ENCODE results near the gene FCN1.

FCN1 gene

GRCh38 chr9:134879664-134880483 is 37.8 kb downstream of the FCN1 start:
- Histone ChIP-seq H3K4me3 (no peak overlapping the region), H3K36me3 (ENCODE audit: insufficient read depth, low read length) (no peaks in the 10 kb centered on the region), H3K9me3 (ENCODE audit: low read depth, low read length) (no peaks in the 10 kb centered on the region), H3K27ac (no peak overlapping the region), H3K9ac (ENCODE audit: insufficient read length) (no peak overlapping the region)
- TF ChIP-seq FOXP2 (optimal IDR thresholded peaks at IDR 0.05; ENCODE audit: control extremely low read depth, extremely low read length, insufficient read depth) (no peak), POLR2AphosphoS5 (IDR thresholded peaks at IDR 0.05; ENCODE audit: borderline replicate concordance, low read depth, low read length) (no peak), EZH2 (IDR thresholded peaks at IDR 0.05) (no peak)
- no peak for DNase-seq (ENCODE audit: low read depth, low spot score)

DNA sequence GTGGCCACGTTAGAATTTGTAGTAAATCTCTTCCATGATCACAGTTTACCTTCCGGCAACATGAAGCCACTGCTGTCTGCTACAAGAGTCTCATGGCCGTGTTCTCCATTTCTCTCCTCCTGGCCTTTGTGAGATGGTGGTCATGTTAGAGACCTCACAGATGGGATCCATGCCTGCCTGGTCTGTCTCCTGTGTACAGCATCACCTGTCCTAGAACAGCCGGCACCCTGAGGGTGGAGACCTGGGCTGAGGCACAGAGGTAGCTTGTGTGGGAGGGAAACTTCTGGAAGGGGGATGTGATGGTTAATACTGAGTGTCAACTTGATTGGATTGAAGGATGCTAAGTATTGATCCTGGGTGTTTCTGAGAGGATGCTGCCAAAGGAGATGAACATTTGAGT is 40.2 kb downstream of the FCN1 start:
- H3K9ac ChIP-seq (ENCODE audit: insufficient read length), result no peak overlapping the region
- no peak for DNase-seq (ENCODE audit: low read depth, low spot score)
- H3K27ac ChIP-seq, result no peak overlapping the region
- H3K36me3 ChIP-seq (ENCODE audit: insufficient read depth, low read length), result no peaks in the 10 kb centered on the region
- no peak overlapping the region for H3K4me3 ChIP-seq
- TF ChIP-seq FOXP2 (optimal IDR thresholded peaks at IDR 0.05; ENCODE audit: control extremely low read depth, extremely low read length, insufficient read depth) (no peak), POLR2AphosphoS5 (IDR thresholded peaks at IDR 0.05; ENCODE audit: borderline replicate concordance, low read depth, low read length) (no peak), EZH2 (IDR thresholded peaks at IDR 0.05) (no peak)
- no peaks in the 10 kb centered on the region for H3K9me3 ChIP-seq (ENCODE audit: low read depth, low read length)

- no peaks in the 10 kb centered on the region for H3K36me3 ChIP-seq (ENCODE audit: insufficient read depth, low read length)
- no peak overlapping the region for H3K27ac ChIP-seq
- no peak overlapping the region for H3K9ac ChIP-seq (ENCODE audit: insufficient read length)
- DNase-seq (ENCODE audit: low read depth, low spot score), result no peak
- no peaks in the 10 kb centered on the region for H3K9me3 ChIP-seq (ENCODE audit: low read depth, low read length)
- H3K4me3 ChIP-seq, result no peak overlapping the region
- TF ChIP-seq FOXP2 (optimal IDR thresholded peaks at IDR 0.05; ENCODE audit: control extremely low read depth, extremely low read length, insufficient read depth), result no peak
Measured at GRCh38 chr9:134875371-134875770, 42.3 kb downstream of the FCN1 start.

DNA sequence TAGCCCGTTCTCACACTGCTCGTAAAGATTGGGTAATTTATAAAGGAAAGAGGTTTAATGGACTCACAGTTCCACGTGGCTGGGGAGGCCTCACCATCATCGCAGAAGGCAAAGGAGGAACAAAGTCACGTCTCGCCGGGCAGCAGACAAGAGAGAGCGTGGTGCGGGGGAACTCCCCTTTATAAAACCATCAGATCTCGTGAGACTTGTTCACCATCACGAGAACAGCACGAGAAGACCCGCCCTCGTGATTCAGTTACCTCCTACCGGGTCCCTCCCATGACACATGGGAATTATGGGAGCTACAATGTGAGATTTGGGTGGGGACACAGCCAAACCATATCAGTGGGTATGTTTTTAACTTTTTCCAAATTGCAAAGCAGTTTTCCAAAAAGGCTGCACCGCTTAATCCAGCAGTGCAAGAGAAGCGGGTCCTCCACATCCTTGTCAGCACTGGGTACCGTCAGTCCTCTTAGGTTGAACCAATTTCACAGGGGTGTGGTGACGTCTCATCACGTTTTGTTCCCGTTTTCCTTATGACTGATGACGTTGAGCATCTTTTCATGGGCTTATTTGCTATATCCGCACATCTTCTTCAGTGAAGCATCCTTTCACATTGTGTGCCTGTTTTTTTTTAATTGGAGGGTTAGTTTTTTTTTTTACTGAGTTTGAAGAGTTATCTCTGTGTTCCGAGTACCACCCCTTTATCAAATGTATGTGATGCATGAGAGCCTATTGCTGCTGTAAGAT is 45.1 kb downstream of the FCN1 start:
- Histone ChIP-seq H3K4me3 (no peak overlapping the region), H3K9ac (ENCODE audit: insufficient read length) (no peak overlapping the region), H3K9me3 (ENCODE audit: low read depth, low read length) (no peaks in the 10 kb centered on the region), H3K27ac (no peak overlapping the region), H3K36me3 (ENCODE audit: insufficient read depth, low read length) (no peaks in the 10 kb centered on the region)
- no peak for DNase-seq (ENCODE audit: low read depth, low spot score)
- no peak for TF ChIP-seq FOXP2 (optimal IDR thresholded peaks at IDR 0.05; ENCODE audit: control extremely low read depth, extremely low read length, insufficient read depth)
- no peak for TF ChIP-seq EZH2 (IDR thresholded peaks at IDR 0.05)
- TF ChIP-seq POLR2AphosphoS5 (IDR thresholded peaks at IDR 0.05; ENCODE audit: borderline replicate concordance, low read depth, low read length), result no peak

DNA sequence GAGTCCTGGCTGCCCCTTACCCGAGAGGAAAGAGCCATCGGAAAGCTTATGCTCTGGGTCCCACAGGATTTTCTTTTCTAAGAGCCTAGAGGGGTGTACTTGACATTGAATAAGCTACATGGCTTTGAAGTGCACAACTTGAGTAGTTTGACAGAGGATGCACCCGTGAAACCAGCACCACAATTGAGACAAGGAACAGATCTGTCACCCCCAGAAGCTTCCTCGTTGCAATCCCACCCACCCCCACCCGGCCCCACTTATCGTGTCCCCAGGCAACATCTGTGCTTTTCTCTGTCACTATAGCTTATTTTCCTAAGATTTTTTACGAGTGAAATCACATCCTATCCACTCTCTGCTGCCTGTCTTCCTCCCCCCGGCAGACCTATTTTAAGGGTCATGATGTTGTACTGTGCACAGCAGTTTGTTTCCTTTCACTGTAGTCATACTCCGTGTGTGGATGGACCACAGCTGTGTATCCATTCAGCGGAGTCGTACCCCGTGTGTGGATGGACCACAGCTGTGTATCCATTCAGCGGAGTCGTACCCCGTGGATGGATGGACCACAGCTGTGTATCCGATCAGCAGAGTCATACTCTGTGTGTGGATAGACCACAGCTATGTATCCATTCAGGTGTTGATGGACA is 45.9 kb downstream of the FCN1 start:
- no peaks in the 10 kb centered on the region for H3K9me3 ChIP-seq (ENCODE audit: low read depth, low read length)
- H3K4me3 ChIP-seq, result no peak overlapping the region
- no peaks in the 10 kb centered on the region for H3K36me3 ChIP-seq (ENCODE audit: insufficient read depth, low read length)
- no peak overlapping the region for H3K9ac ChIP-seq (ENCODE audit: insufficient read length)
- no peak overlapping the region for H3K27ac ChIP-seq
- no peak for TF ChIP-seq POLR2AphosphoS5 (IDR thresholded peaks at IDR 0.05; ENCODE audit: borderline replicate concordance, low read depth, low read length)
- no peak for TF ChIP-seq EZH2 (IDR thresholded peaks at IDR 0.05)
- TF ChIP-seq FOXP2 (optimal IDR thresholded peaks at IDR 0.05; ENCODE audit: control extremely low read depth, extremely low read length, insufficient read depth), result no peak
- no peak for DNase-seq (ENCODE audit: low read depth, low spot score)

DNA sequence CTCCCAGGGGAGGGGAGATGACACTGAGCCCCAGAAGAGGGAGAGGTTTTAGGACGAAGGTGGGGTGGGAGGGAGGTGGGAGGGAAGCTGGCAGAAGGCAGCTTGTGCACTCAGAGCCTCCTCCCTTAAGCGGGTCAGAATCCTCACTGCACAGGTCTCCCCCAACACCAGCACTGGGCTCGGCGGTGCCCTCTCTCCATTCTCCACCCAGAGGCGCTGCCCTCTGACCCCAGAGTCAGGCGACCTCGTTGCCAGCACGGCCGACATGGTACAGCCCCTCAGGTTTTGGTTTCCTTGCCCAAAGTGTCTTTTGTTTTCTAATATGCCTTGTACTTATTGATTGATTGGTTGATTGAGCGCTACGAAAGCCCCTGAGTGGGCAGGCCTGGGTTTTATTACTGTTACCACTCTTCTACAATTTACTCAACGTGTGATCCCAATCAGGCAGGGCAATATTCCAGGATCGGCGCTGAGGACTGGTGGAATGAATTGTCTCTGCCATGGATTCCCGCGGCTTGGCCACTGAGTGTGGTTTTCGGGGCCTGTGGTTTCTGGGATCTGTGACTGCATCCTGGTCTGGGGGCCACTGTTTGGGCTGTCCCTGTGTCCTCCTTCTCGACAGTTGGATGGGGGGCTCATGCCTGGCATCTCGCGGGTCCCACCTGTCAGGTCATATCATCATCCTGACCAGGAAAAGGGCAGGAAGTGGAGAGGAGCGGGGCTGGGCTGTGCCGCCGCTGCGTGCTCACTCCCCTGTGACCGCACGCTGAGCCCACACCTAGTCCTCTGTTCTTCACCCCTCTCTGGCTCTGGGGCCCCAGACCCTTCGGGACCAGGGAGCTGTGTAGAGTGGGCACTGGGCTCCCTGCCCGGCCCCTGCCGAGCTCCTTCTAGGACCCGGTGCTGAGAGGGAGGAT is 46.7 kb downstream of the FCN1 start:
- Histone ChIP-seq H3K9ac (ENCODE audit: insufficient read length) (no peak overlapping the region), H3K9me3 (ENCODE audit: low read depth, low read length) (no peaks in the 10 kb centered on the region), H3K27ac (no peak overlapping the region), H3K36me3 (ENCODE audit: insufficient read depth, low read length) (no peaks in the 10 kb centered on the region), H3K4me3 (no peak overlapping the region)
- DNase-seq (ENCODE audit: low read depth, low spot score), result no peak
- TF ChIP-seq EZH2 (IDR thresholded peaks at IDR 0.05) (no peak), POLR2AphosphoS5 (IDR thresholded peaks at IDR 0.05; ENCODE audit: borderline replicate concordance, low read depth, low read length) (no peak), FOXP2 (optimal IDR thresholded peaks at IDR 0.05; ENCODE audit: control extremely low read depth, extremely low read length, insufficient read depth) (no peak)

GRCh38 chr9:134870301-134870694 is 47.4 kb downstream of the FCN1 start:
- Histone ChIP-seq H3K4me3 (no peak overlapping the region), H3K9me3 (ENCODE audit: low read depth, low read length) (no peaks in the 10 kb centered on the region), H3K27ac (no peak overlapping the region), H3K36me3 (ENCODE audit: insufficient read depth, low read length) (no peaks in the 10 kb centered on the region), H3K9ac (ENCODE audit: insufficient read length) (no peak overlapping the region)
- no peak for DNase-seq (ENCODE audit: low read depth, low spot score)
- TF ChIP-seq EZH2 (IDR thresholded peaks at IDR 0.05) (no peak), POLR2AphosphoS5 (IDR thresholded peaks at IDR 0.05; ENCODE audit: borderline replicate concordance, low read depth, low read length) (no peak), FOXP2 (optimal IDR thresholded peaks at IDR 0.05; ENCODE audit: control extremely low read depth, extremely low read length, insufficient read depth) (no peak)

Data from SK-N-MC (cell line).